A204.1 (cell line): ENCODE measurements around the gene NNMT.

Source experiments
- FAIRE-seq: peaks from 2 replicates; lab custom pipeline; 2012; peaks lifted over from hg19 to GRCh38; lab: Jason Lieb, UNC

NNMT gene

DNA sequence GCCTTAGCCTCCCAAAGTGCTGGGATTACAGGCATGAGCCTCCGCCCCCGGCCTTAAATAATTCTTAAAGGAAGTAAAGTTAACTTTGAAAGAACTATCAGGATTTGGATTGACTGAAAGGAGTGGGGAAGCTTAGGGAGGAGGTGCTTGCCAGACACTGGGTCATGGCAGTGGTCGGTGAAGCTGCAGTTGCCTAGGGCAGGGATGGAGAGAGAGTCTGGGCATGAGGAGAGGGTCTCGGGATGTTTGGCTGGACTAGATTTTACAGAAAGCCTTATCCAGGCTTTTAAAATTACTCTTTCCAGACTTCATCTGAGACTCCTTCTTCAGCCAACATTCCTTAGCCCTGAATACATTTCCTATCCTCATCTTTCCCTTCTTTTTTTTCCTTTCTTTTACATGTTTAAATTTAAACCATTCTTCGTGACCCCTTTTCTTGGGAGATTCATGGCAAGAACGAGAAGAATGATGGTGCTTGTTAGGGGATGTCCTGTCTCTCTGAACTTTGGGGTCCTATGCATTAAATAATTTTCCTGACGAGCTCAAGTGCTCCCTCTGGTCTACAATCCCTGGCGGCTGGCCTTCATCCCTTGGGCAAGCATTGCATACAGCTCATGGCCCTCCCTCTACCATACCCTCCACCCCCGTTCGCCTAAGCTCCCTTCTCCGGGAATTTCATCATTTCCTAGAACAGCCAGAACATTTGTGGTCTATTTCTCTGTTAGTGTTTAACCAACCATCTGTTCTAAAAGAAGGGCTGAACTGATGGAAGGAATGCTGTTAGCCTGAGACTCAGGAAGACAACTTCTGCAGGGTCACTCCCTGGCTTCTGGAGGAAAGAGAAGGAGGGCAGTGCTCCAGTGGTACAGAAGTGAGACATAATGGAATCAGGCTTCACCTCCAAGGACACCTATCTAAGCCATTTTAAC lies at the start of gene NNMT:
Gene NNMT, plus strand, starts transcription at position 724 of the 929 bp plus-strand sequence. Its CDS starts 158 bp downstream, at position 882.
- FAIRE-seq, result no peak

DNA sequence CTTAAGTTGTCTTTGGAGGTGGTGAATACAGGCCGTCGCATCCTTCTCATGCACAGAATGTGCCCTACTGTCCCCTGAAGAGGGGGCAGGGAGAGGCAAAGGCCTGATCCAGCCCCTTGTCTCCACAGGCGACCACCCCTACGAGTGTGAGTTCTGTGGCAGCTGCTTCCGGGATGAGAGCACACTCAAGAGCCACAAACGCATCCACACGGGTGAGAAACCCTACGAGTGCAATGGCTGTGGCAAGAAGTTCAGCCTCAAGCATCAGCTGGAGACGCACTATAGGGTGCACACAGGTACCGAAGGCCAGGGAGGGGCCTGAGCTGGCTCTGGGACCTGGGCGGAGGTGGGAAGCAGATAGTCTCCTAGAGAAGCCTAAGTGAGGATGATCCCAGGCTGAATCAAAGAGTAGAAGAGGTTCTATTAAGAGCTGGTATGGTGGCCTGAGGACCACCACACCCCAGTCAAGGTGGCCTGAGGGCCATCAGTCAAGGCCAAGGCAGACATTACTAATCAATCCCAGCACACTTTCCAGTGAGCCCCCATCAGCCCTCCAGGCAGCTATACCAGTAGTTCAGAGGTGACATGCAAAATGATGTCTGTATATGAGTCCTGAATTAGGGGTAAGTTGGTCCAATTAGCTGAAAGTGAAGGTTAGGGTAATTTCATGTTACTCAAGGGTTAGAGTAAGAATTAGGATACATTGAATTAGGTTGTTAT lies 49.0 kb upstream of the NNMT start:
- no peak for FAIRE-seq

DNA sequence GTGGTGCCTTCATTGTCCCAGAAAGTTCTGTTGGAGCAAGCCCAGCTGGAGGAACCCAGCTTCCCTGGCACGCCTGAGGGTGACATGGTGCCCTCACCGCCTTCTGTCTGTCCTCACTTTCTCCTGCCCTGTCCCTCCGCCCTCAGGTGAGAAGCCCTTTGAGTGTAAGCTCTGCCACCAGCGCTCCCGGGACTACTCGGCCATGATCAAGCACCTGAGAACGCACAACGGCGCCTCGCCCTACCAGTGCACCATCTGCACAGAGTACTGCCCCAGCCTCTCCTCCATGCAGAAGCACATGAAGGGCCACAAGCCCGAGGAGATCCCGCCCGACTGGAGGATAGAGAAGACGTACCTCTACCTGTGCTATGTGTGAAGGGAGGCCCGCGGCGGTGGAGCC lies 46.0 kb upstream of the NNMT start:
- no peak for FAIRE-seq

- FAIRE-seq, result no peak
These were observed 45.0 kb upstream of the NNMT start for GRCh38 chr11:114250993-114251814.

GRCh38 chr11:114251815-114252337 lies 44.3 kb upstream of the NNMT start:
- FAIRE-seq, result no peak

DNA sequence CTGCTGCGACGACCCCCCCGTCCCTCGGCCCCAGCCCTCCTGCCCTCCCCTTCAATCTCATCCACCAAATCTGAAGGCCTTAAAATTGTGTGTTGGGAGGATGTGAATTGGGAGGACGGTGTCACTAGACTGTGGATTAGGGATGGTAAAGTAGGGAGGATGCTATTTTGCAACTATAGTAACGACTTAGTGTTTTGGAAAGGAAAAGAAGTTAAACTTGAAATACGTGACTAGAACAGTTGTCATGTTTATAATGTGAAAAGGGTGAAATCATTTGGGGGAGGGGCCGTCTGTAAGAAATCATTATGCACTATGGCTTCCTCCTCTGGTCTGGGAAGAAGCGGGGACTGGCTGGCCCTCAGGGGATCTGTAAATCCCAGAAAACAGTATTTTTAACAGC lies 43.4 kb upstream of the NNMT start:
- no peak for FAIRE-seq

- no peak for FAIRE-seq
These were observed 42.4 kb upstream of the NNMT start for GRCh38 chr11:114253771-114254170.

GRCh38 chr11:114254571-114255146 lies 41.5 kb upstream of the NNMT start:
- no peak for FAIRE-seq

DNA sequence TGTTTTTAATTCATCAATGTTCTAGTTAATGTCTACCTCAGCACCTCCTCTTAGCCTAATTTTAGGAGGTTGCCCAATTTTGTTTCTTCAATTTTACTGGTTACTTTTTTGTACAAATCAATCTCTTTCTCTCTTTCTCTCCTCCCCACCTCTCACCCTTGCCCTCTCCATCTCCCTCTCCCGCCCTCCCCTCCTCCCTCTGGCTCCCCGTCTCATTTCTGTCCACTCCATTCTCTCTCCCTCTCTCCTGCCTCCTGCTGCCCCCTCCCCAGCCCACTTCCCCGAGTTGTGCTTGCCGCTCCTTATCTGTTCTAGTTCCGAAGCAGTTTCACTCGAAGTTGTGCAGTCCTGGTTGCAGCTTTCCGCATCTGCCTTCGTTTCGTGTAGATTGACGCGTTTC lies 40.9 kb upstream of the NNMT start:
- FAIRE-seq, result no peak

GRCh38 chr11:114256176-114256966 lies 39.8 kb upstream of the NNMT start:
- no peak for FAIRE-seq

DNA sequence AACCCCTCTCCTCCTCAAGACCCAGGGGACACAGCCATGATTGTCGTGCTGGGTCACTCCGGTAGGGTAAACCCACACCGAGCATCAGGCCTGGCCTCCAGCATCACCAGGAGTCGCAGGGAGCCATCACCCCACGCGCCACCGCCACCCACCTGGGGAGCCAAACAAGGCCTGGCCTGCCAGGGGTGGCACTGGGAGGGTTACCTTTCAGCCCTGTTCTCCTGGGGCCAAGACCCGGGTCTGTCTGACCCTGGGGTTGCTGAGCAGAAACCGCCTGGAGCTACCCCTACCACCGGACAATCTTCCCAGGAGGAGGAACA lies 39.3 kb upstream of the NNMT start:
- FAIRE-seq, result no peak

GRCh38 chr11:114257621-114258558 lies 38.3 kb upstream of the NNMT start:
- no peak for FAIRE-seq

- no peak for FAIRE-seq
These were observed 37.5 kb upstream of the NNMT start for GRCh38 chr11:114258696-114259095.

GRCh38 chr11:114259124-114259526 lies 37.1 kb upstream of the NNMT start:
- FAIRE-seq, result no peak

GRCh38 chr11:114259551-114259983 lies 36.6 kb upstream of the NNMT start:
- no peak for FAIRE-seq

GRCh38 chr11:114260077-114260476 lies 36.1 kb upstream of the NNMT start:
- FAIRE-seq, result no peak

DNA sequence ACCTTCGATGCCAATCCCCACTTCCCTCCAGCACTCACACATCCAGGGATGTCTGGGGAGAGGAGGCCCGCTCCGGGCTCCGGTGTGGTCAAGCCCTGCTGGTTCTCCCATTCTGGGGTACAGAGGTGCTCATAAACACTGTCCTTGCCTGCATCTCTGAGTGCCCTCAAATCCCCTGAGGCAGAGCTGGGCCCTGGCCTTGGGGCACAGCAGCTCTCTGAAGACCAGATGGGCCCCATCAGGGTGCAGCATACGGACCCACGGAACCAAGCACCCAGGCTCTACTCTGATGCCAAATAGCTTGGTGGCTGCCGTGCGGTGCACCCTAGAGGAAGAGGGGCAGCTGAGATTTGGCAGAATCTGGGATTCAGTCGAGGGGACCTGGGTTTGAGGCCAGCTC lies 35.7 kb upstream of the NNMT start:
- FAIRE-seq, result no peak

- FAIRE-seq, result no peak
These were observed 34.4 kb upstream of the NNMT start for GRCh38 chr11:114261791-114262190.

GRCh38 chr11:114262681-114263512 lies 33.3 kb upstream of the NNMT start:
- FAIRE-seq, result no peak
